WTC11 (cell line): ENCODE measurements around the gene CCDC178. TPM values are rescaled to one million over a fixed set of nuclear protein-coding genes. Genes with fewer than 3 reads are reported as not detected.

Experiments
- ATAC-seq: fragments of 200-7000 bp; cut with Tn5 transposase; 2 replicates; pipeline ENCODE4 v1.10.0; 2021; ENCODE audit warnings: mild to moderate bottlenecking, moderate library complexity
- CTCF ChIA-PET: fragments of 300-600 bp; sonication (Branson Sonifier 250); formaldehyde crosslinking; loops from one replicate; lab custom pipeline; 2021; ENCODE audit warnings: antibody characterized with exemption; lab: Charles Lee
- POLR2A ChIA-PET: fragments of 350-600 bp; sonication (Branson Sonifier 250); formaldehyde crosslinking; loops from one replicate; lab custom pipeline; 2021; ENCODE audit warnings: antibody characterized with exemption; lab: Charles Lee
- DNase-seq: peaks from one replicate; pipeline ENCODE4 v3.0.0; 2021; ENCODE audit warnings: low spot score
- H3K27ac Mint-ChIP-seq: 2 replicates; pipeline ENCODE4 v1.8.0; 2021; ENCODE audit warnings: mixed read lengths
- H3K27me3 Mint-ChIP-seq: 2 replicates; pipeline ENCODE4 v1.8.0; 2021; ENCODE audit warnings: low read depth, mild to moderate bottlenecking, moderate library complexity, mixed read lengths
- H3K36me3 Mint-ChIP-seq: 2 replicates; pipeline ENCODE4 v1.8.0; 2021; ENCODE audit warnings: mixed read lengths
- H3K4me1 Mint-ChIP-seq: 2 replicates; pipeline ENCODE4 v1.8.0; 2022; ENCODE audit warnings: mixed read lengths
- H3K4me3 Mint-ChIP-seq: 2 replicates; pipeline ENCODE4 v1.8.0; 2021; ENCODE audit warnings: mild to moderate bottlenecking, moderate library complexity, mixed read lengths
- H3K9me3 Mint-ChIP-seq: 2 replicates; pipeline ENCODE4 v1.8.0; 2021; ENCODE audit warnings: mixed read lengths
- ELF4 ChIP-seq: sonication (generic); formaldehyde crosslinking; IDR thresholded peaks from 2 replicates; pipeline ENCODE4 v1.8.1; 2022; ENCODE audit warnings: low read depth, mild to moderate bottlenecking, moderate library complexity, missing genetic modification reagents
- FOXK1 ChIP-seq: sonication (generic); formaldehyde crosslinking; IDR thresholded peaks from 2 replicates; pipeline ENCODE4 v1.8.0; 2022; ENCODE audit warnings: mild to moderate bottlenecking, moderate library complexity, missing genetic modification reagents
- GABPB1 ChIP-seq: sonication (generic); formaldehyde crosslinking; IDR thresholded peaks from 2 replicates; pipeline ENCODE4 v1.8.1; 2023; ENCODE audit warnings: mild to moderate bottlenecking, missing genetic modification reagents
- NFYB ChIP-seq: sonication (generic); formaldehyde crosslinking; conservative IDR thresholded peaks from 2 replicates; pipeline ENCODE4 v1.8.0; 2022; ENCODE audit warnings: low read depth, missing genetic modification reagents
- PRRX2 ChIP-seq: fragments of 250-450 bp; sonication (Bioruptor Pico); IDR thresholded peaks from 2 replicates; pipeline ENCODE4 v1.8.0; 2021; ENCODE audit warnings: mild to moderate bottlenecking
- RELA ChIP-seq: sonication (generic); formaldehyde crosslinking; IDR thresholded peaks from 2 replicates; pipeline ENCODE4 v1.8.1; 2022; ENCODE audit warnings: missing genetic modification reagents, mild to moderate bottlenecking, borderline replicate concordance
- SMAD4 ChIP-seq: sonication (generic); formaldehyde crosslinking; IDR thresholded peaks from 2 replicates; pipeline ENCODE4 v1.8.0; 2022; ENCODE audit warnings: mild to moderate bottlenecking, missing genetic modification reagents
- TP53 ChIP-seq: sonication (generic); formaldehyde crosslinking; IDR thresholded peaks from 2 replicates; pipeline ENCODE4 v1.8.1; 2023; ENCODE audit warnings: mild to moderate bottlenecking, missing genetic modification reagents
- ZNF232 ChIP-seq: sonication (generic); formaldehyde crosslinking; IDR thresholded peaks from 2 replicates; pipeline ENCODE4 v1.8.0; 2022; ENCODE audit warnings: mild to moderate bottlenecking, missing genetic modification reagents
- ZNF423 ChIP-seq: fragments of 250-450 bp; sonication (Bioruptor Pico); IDR thresholded peaks from 2 replicates; pipeline ENCODE4 v2.1.2; 2022; ENCODE audit warnings: mild to moderate bottlenecking, moderate library complexity
- total RNA-seq: library from RNA; stranded (reverse); gene quantifications from 3 replicates; pipeline ENCODE4 v1.2.3, GENCODE V29; 2021
- TF ChIP-seq, protein P1 (sequence below): sonication (generic); formaldehyde crosslinking; IDR thresholded peaks from 2 replicates; pipeline ENCODE4 v1.8.1; 2022; ENCODE audit warnings: mild to moderate bottlenecking, missing genetic modification reagents, moderate library complexity, borderline replicate concordance
- TF ChIP-seq, protein P2 (sequence below): sonication (generic); formaldehyde crosslinking; conservative IDR thresholded peaks from 2 replicates; pipeline ENCODE4 v1.8.1; 2022; ENCODE audit warnings: mild to moderate bottlenecking, missing genetic modification reagents
- TF ChIP-seq, protein P3 (sequence below): sonication (generic); formaldehyde crosslinking; IDR thresholded peaks from 2 replicates; pipeline ENCODE4 v1.8.0; 2022; ENCODE audit warnings: mild to moderate bottlenecking, missing genetic modification reagents
- TF ChIP-seq, protein P4 (sequence below): sonication (generic); formaldehyde crosslinking; IDR thresholded peaks from 2 replicates; pipeline ENCODE4 v1.8.1; 2023; ENCODE audit warnings: mild to moderate bottlenecking, missing genetic modification reagents
- TF ChIP-seq, protein P5 (sequence below): sonication (generic); formaldehyde crosslinking; IDR thresholded peaks from 2 replicates; pipeline ENCODE4 v1.8.0; 2023; ENCODE audit warnings: mild to moderate bottlenecking, missing genetic modification reagents

The CCDC178 gene
- total RNA-seq, 1 experiment from 2014 or later: 0.20 TPM

DNA sequence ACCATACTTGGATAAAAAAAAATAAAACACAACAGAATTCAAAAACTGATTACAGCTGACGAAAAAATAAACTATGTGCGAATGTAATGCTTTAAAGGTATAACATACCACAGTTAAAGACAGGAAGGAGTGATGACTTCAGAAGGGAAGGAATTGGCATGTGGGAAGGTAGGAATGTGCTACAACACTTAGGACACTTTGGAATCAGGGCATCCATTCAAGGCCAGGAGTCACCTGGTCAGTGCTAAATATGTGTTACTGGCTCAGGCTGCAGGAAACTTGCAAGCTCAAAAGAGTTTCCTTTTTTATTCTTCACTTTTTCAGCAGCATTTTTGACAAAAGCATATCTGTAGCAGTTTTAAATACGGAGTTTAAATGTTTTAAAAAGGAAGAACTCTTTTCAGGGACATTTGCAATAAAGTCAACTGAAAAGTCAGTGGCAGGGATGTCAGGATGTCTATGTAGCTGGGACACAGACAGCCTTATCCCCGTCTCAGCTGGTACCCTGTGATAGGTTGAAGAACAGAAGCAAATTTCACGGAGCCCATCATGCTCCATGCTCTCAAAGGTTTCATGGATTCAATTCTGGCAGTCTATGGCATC lies 529.7 kb downstream of the CCDC178 start:
- no peaks in the 10 kb centered on the region for H3K36me3 Mint-ChIP-seq
- ChIA-PET POLR2A (interaction anchor here (1.0 kb wide), 1 partner anchor 140 kb away, joined by 3 read pairs; no protein-coding TSS in a partner anchor), CTCF (interaction anchor here (1.5 kb wide), 1 partner anchor 19 kb away, joined by 5 read pairs; no protein-coding TSS in a partner anchor)
- DNase-seq: no peak
- H3K27me3 Mint-ChIP-seq: no peaks in the 10 kb centered on the region; the same call in 1 of the 2 replicates
- peaks cover 10% of the 10 kb centered on the region for H3K9me3 Mint-ChIP-seq
- ATAC-seq: peak; percentile 63
- TF ChIP-seq RELA (CRISPR knock-in tag) (no peak), FOXK1 (no peak), ELF4 (CRISPR knock-in tag) (no peak), PRRX2 (CRISPR knock-in tag) (no peak)
- TF ChIP-seq, protein P1, sequence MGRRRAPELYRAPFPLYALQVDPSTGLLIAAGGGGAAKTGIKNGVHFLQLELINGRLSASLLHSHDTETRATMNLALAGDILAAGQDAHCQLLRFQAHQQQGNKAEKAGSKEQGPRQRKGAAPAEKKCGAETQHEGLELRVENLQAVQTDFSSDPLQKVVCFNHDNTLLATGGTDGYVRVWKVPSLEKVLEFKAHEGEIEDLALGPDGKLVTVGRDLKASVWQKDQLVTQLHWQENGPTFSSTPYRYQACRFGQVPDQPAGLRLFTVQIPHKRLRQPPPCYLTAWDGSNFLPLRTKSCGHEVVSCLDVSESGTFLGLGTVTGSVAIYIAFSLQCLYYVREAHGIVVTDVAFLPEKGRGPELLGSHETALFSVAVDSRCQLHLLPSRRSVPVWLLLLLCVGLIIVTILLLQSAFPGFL (CRISPR knock-in tag): no peak
- TF ChIP-seq, protein P2, sequence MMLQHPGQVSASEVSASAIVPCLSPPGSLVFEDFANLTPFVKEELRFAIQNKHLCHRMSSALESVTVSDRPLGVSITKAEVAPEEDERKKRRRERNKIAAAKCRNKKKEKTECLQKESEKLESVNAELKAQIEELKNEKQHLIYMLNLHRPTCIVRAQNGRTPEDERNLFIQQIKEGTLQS: no peak
- TF ChIP-seq, protein P3, sequence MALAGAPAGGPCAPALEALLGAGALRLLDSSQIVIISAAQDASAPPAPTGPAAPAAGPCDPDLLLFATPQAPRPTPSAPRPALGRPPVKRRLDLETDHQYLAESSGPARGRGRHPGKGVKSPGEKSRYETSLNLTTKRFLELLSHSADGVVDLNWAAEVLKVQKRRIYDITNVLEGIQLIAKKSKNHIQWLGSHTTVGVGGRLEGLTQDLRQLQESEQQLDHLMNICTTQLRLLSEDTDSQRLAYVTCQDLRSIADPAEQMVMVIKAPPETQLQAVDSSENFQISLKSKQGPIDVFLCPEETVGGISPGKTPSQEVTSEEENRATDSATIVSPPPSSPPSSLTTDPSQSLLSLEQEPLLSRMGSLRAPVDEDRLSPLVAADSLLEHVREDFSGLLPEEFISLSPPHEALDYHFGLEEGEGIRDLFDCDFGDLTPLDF (CRISPR knock-in tag): no peak
- H3K4me3 Mint-ChIP-seq: no peak overlapping the region
- peaks cover 25% of the 10 kb centered on the region for H3K4me1 Mint-ChIP-seq
- no peak overlapping the region; the same call in 1 of the 2 replicates for H3K27ac Mint-ChIP-seq

DNA sequence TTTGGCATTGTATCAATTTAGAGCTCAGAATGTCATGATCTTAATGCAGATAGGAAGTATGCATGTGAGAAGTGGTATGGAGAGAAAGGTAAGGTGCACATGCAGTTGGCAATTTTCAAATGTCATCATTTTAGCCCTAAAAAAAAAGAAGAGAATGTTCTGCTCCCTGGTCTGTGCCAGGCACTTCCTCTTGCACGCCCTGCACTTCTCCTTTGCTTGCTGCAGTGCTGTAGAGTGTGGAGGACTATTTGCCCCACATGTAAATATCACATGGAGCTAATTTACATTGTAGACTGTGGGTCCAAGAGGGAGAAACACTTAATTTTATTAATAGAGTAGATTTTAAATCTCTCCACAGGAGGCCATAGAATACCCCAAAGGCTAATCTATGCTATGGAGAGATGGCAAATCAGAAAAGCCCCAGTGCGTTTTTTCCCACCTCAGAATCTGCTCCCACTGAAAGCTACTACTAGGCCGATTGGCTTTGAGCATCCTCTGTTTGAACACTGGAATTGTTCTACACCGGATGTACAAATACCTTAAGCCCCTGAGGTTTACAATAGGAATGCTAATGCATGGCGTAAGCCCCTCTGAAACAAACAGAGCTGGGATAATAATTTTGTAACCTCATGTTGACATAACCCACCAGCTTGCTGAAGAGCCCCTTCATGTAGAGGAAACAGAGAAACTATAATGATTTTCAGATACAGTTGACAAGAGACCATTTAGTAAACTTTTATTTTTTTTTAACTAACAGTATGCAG lies 530.5 kb downstream of the CCDC178 start:
- ChIA-PET POLR2A (no interaction called here), CTCF (interaction anchor here (1.5 kb wide), 1 partner anchor 20 kb away, joined by 5 read pairs; no protein-coding TSS in a partner anchor)
- no peaks in the 10 kb centered on the region for H3K36me3 Mint-ChIP-seq

More for the DNA sequence above, 530.5 kb downstream of the CCDC178 start:
- Mint-ChIP-seq H3K4me1 (peaks cover 25% of the 10 kb centered on the region), H3K9me3 (peaks cover 10% of the 10 kb centered on the region), H3K27me3 (no peaks in the 10 kb centered on the region; the same call in 1 of the 2 replicates), H3K27ac (no peak overlapping the region), H3K4me3 (no peak overlapping the region)
- ATAC-seq: no peak
- TF ChIP-seq, protein P4, sequence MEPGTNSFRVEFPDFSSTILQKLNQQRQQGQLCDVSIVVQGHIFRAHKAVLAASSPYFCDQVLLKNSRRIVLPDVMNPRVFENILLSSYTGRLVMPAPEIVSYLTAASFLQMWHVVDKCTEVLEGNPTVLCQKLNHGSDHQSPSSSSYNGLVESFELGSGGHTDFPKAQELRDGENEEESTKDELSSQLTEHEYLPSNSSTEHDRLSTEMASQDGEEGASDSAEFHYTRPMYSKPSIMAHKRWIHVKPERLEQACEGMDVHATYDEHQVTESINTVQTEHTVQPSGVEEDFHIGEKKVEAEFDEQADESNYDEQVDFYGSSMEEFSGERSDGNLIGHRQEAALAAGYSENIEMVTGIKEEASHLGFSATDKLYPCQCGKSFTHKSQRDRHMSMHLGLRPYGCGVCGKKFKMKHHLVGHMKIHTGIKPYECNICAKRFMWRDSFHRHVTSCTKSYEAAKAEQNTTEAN: no peak
- TF ChIP-seq SMAD4 (CRISPR knock-in tag) (no peak), PRRX2 (CRISPR knock-in tag) (no peak), TP53 (CRISPR knock-in tag) (no peak), ZNF423 (CRISPR knock-in tag) (no peak), GABPB1 (CRISPR knock-in tag) (no peak), ZNF232 (no peak), NFYB (CRISPR knock-in tag) (no peak)
- TF ChIP-seq, protein P2: no peak
- TF ChIP-seq, protein P5, sequence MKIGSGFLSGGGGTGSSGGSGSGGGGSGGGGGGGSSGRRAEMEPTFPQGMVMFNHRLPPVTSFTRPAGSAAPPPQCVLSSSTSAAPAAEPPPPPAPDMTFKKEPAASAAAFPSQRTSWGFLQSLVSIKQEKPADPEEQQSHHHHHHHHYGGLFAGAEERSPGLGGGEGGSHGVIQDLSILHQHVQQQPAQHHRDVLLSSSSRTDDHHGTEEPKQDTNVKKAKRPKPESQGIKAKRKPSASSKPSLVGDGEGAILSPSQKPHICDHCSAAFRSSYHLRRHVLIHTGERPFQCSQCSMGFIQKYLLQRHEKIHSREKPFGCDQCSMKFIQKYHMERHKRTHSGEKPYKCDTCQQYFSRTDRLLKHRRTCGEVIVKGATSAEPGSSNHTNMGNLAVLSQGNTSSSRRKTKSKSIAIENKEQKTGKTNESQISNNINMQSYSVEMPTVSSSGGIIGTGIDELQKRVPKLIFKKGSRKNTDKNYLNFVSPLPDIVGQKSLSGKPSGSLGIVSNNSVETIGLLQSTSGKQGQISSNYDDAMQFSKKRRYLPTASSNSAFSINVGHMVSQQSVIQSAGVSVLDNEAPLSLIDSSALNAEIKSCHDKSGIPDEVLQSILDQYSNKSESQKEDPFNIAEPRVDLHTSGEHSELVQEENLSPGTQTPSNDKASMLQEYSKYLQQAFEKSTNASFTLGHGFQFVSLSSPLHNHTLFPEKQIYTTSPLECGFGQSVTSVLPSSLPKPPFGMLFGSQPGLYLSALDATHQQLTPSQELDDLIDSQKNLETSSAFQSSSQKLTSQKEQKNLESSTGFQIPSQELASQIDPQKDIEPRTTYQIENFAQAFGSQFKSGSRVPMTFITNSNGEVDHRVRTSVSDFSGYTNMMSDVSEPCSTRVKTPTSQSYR: no peak
- DNase-seq: no peak
